Measurements from ENCODE around the gene MRLN. TPM values are rescaled to one million over a fixed set of nuclear protein-coding genes. Genes with fewer than 3 reads are reported as not detected.

The MRLN gene
- total and polyA plus RNA-seq, 2 of the 8 experiments (the other 6 are each of a cell fraction or from before 2014, with no cell fraction given) = 0.21 TPM; not detected in 1

GRCh38 chr10:59694936-59695335 lies 58.3 kb downstream of the MRLN start:
- Histone ChIP-seq H3K27me3 (replicated peaks in 1 of 4; ENCODE audit: control insufficient read depth in 3 of 4, extremely low read depth in 1 of 4, insufficient read depth in 3 of 4, low read length in 3 of 4) (no peaks in the 10 kb centered on the region), H3K27ac (ENCODE audit: low read depth, low read length) (no peak overlapping the region), H2AK5ac (ENCODE audit: low read depth, low read length) (no peak overlapping the region), H2BK120ac (replicated peaks; ENCODE audit: low read depth, low read length) (no peak overlapping the region), H3K36me3 (ENCODE audit: control insufficient read depth in 2 of 4, insufficient read depth in 4 of 4, low read length in 3 of 4) (0 out of 8 replicates have a peak, but pooled peaks cover 0 to 2% (median 0%) of the 10 kb centered on the region in 4 experiments), H2AFZ (ENCODE audit: low read length) (no peak overlapping the region), H3K23ac (ENCODE audit: insufficient read length) (no peak overlapping the region), H4K91ac (replicated peaks; ENCODE audit: insufficient read length, low read length) (no peak overlapping the region), H4K5ac (ENCODE audit: insufficient read length, low read depth, low read length) (no peak overlapping the region), H3K4me2 (ENCODE audit: insufficient read depth in 1 of 2, low read depth in 2 of 2, low read length in 2 of 2) (no peak overlapping the region), H3K4ac (replicated peaks; ENCODE audit: insufficient read length, low read depth, low read length) (no peak overlapping the region), H3K9me3 (ENCODE audit: insufficient read depth in 2 of 2, low read depth in 1 of 2, low read length in 1 of 2) (no peaks in the 10 kb centered on the region; a peak in 1 of 4 replicates), H3K79me2 (ENCODE audit: control insufficient read depth in 1 of 2, insufficient read depth in 2 of 2, low read length in 2 of 2) (peaks cover 0 to 8% of the 10 kb centered on the region in 2 experiments; a peak in 2 of 4 replicates), H2BK12ac (ENCODE audit: low read depth, low read length) (no peak overlapping the region), H3K18ac (ENCODE audit: extremely low read depth, low read length) (no peak overlapping the region), H2BK20ac (ENCODE audit: low read length) (no peak overlapping the region), H3K56ac (replicated peaks; ENCODE audit: insufficient read length, low read depth, low read length) (no peak overlapping the region), H3K79me1 (ENCODE audit: low read depth, low read length) (no peaks in the 10 kb centered on the region), H2BK5ac (ENCODE audit: low read depth, low read length) (no peak overlapping the region), H3K23me2 (ENCODE audit: low read depth, low read length) (no peaks in the 10 kb centered on the region), H4K20me1 (replicated peaks in 1 of 2; ENCODE audit: control insufficient read depth in 1 of 2, insufficient read depth in 2 of 2, low read length in 2 of 2) (no peaks in the 10 kb centered on the region), H4K8ac (ENCODE audit: extremely low read depth, insufficient read depth, low read length) (no peak overlapping the region), H3K4me1 (replicated peaks in 1 of 4; ENCODE audit: control insufficient read depth in 3 of 4, insufficient read depth in 4 of 4, low read length in 3 of 4) (peaks cover 0 to 2% (median 0%) of the 10 kb centered on the region in 4 experiments; a peak in 1 of 7 replicates), H3K4me3 (ENCODE audit: extremely low read depth in 1 of 4, insufficient read depth in 2 of 4, low read depth in 3 of 4, low read length in 4 of 4) (no peak overlapping the region), H3K14ac (ENCODE audit: insufficient read length) (no peak overlapping the region), H3K9ac (replicated peaks in 1 of 4; ENCODE audit: extremely low read depth in 1 of 4, low read depth in 3 of 4, low read length in 3 of 4) (no peak overlapping the region), H2BK15ac (ENCODE audit: low read length) (no peak overlapping the region)
- no peak for FAIRE-seq
- TF ChIP-seq CBX5 (IDR thresholded peaks at IDR 0.05; ENCODE audit: low read depth, low read length) (no peak), NANOG (IDR thresholded peaks at IDR 0.05; ENCODE audit: insufficient read depth, low read depth, low read length, poor library complexity, severe bottlenecking) (no peak), CTBP2 (IDR thresholded peaks at IDR 0.05; ENCODE audit: borderline replicate concordance, insufficient read depth, insufficient read length, low read length) (no peak)
- POLR2A ChIA-PET (ENCODE audit: partially characterized antibody) = no interaction called here
- WGBS, 2 experiments (ENCODE audit: extremely low coverage in 1 of 2, insufficient coverage in 1 of 2, insufficient read length in 1 of 2, insufficient replicate concordance in 2 of 2, low coverage in 1 of 2, low lambda C conversion rate in 2 of 2, missing lambda C conversion rate in 1 of 2) = 76% methylated on average over 1 of the region's 1 CpG; no CpG with 5 or more reads in 1 of the 2 experiments
- DNase-seq (ENCODE audit: low read depth in 1 of 2, low spot score in 2 of 2) = no peak
- CTCF ChIA-PET (ENCODE audit: partially characterized antibody) = interaction anchor here (0.5 to 1.0 kb wide), 2 partner anchors 12 to 654 kb away, joined by 3 to 4 read pairs; no protein-coding TSS in a partner anchor

All from H1 (cell line).